GM12878 (cell line): Measurements from ENCODE around the gene RPUSD1. TPM values are rescaled to one million over a fixed set of nuclear protein-coding genes. Genes with fewer than 3 reads are reported as not detected.

Experiments used
- ATAC-seq: fragments of 200-7000 bp; cut with Tn5 transposase; 3 replicates; pipeline ENCODE4 v1.9.1; 2020; ENCODE audit warnings: mild to moderate bottlenecking, moderate library complexity
- BruUV-seq: library from RNA; stranded (reverse); fragments of 400-500 nt; replicated peaks from 2 replicates; lab custom pipeline; 2021; lab: Mats Ljungman, UMichigan
- CTCF ChIA-PET: fragments of 300-600 bp; sonication (Branson Sonifier 250); formaldehyde crosslinking; extraction: SDS; loops from one replicate; lab custom pipeline; 2021; ENCODE audit warnings: inconsistent platforms; lab: Yijun Ruan, JAX
- POLR2A ChIA-PET: fragments of 350-600 bp; formaldehyde crosslinking; extraction: SDS; loops from one replicate; lab custom pipeline; 2021; ENCODE audit warnings: inconsistent platforms; lab: Charles Lee
- RAD21 ChIA-PET: fragments of 300-600 bp; sonication (Branson Sonifier 250); formaldehyde crosslinking; loops from one replicate; lab custom pipeline; 2023; ENCODE audit warnings: antibody characterized with exemption; ENCODE audit not compliant: unreplicated experiment; lab: Charles Lee
- SMC1A ChIA-PET: fragments of 300-600 bp; sonication (Branson Sonifier 250); formaldehyde crosslinking; loops from one replicate; lab custom pipeline; 2023; ENCODE audit not compliant: unreplicated experiment, uncharacterized antibody; lab: Charles Lee
- DNase-seq: peaks from one replicate; pipeline ENCODE4 v3.0.0-alpha.2; 2011; ENCODE audit warnings: low read depth, low spot score
- FAIRE-seq: peaks from 3 replicates; lab custom pipeline; 2011; peaks lifted over from hg19 to GRCh38; lab: Jason Lieb, UNC
- H2AFZ ChIP-seq: 2 replicates; pipeline ENCODE4 v1.6.0; 2011; ENCODE audit warnings: low read depth, low read length, control low read depth; ENCODE audit not compliant: control insufficient read depth
- H3K27ac ChIP-seq: 2 replicates; pipeline ENCODE4 v1.5.1; 2011; ENCODE audit warnings: control low read depth; ENCODE audit not compliant: control insufficient read depth, insufficient read depth
- H3K27me3 ChIP-seq, 2 experiments: replicated peaks in 1 of 2; 2 replicates each; pipeline versions ENCODE4 v1.6.0 to v1.6.1; 2011; ENCODE audit warnings: low read length in 1 of 2; ENCODE audit not compliant: control insufficient read depth in 2 of 2, insufficient read depth in 2 of 2
- H3K36me3 ChIP-seq, 2 experiments: 2 replicates each; pipeline ENCODE4 v1.5.1; 2011; ENCODE audit warnings: low read length in 1 of 2; ENCODE audit not compliant: control insufficient read depth in 2 of 2, insufficient read depth in 2 of 2
- H3K4me1 ChIP-seq: 2 replicates; pipeline ENCODE4 v1.6.1; 2011; ENCODE audit warnings: mild to moderate bottlenecking, low read length, moderate library complexity, mixed read lengths; ENCODE audit not compliant: control insufficient read depth, insufficient read depth
- H3K4me2 ChIP-seq: 2 replicates; pipeline ENCODE4 v1.6.0; 2011; ENCODE audit warnings: control low read depth; ENCODE audit not compliant: control insufficient read depth, insufficient read depth
- H3K4me3 ChIP-seq: fragments of 200-600 bp; sonication (generic); 2 replicates; pipeline ENCODE4 v1.5.1; 2016
- H3K79me2 ChIP-seq: 2 replicates; pipeline ENCODE4 v1.6.0; 2011; ENCODE audit warnings: low read length; ENCODE audit not compliant: control insufficient read depth, insufficient read depth
- H3K9ac ChIP-seq: 2 replicates; pipeline ENCODE4 v1.8.0; 2011; ENCODE audit warnings: low read length, control low read depth, mixed read lengths; ENCODE audit not compliant: control insufficient read depth, insufficient read depth
- H3K9me3 ChIP-seq: replicated peaks from 3 replicates; pipeline ENCODE4 v1.5.1; 2011; ENCODE audit warnings: mild to moderate bottlenecking, low read length; ENCODE audit not compliant: control insufficient read depth, insufficient read depth
- H4K20me1 ChIP-seq: 2 replicates; pipeline ENCODE4 v1.6.0; 2011; ENCODE audit not compliant: control insufficient read depth, insufficient read depth
- CBX5 ChIP-seq: sonication (generic); IDR thresholded peaks from 2 replicates; pipeline ENCODE4 v1.6.1; 2016; ENCODE audit warnings: low read depth, moderate library complexity, mild to moderate bottlenecking, inconsistent platforms
- ELK1 ChIP-seq: IDR thresholded peaks from 2 replicates; pipeline ENCODE4 v1.6.1; 2012; ENCODE audit warnings: low read depth, low read length, improper control_type of control experiment
- JUND ChIP-seq: IDR thresholded peaks from 2 replicates; pipeline ENCODE4 v1.6.1; 2012; ENCODE audit warnings: low read depth, mild to moderate bottlenecking, low read length, improper control_type of control experiment, moderate library complexity
- KAT2A ChIP-seq: conservative IDR thresholded peaks from 2 replicates; pipeline ENCODE4 v1.6.1; 2011; ENCODE audit warnings: low read depth, low read length; ENCODE audit not compliant: control insufficient read depth
- KDM1A ChIP-seq: fragments of 200-600 bp; sonication (generic); IDR thresholded peaks from 2 replicates; pipeline ENCODE4 v1.6.1; 2016; ENCODE audit warnings: borderline replicate concordance
- MEF2A ChIP-seq: IDR thresholded peaks from 2 replicates; pipeline ENCODE4 v1.6.1; 2011; ENCODE audit warnings: low read depth, mild to moderate bottlenecking, low read length, moderate library complexity; ENCODE audit not compliant: insufficient read depth
- SMC3 ChIP-seq: IDR thresholded peaks from 2 replicates; pipeline ENCODE4 v1.6.1; 2011; ENCODE audit warnings: low read length, improper control_type of control experiment, borderline replicate concordance
- SRF ChIP-seq, 2 experiments: IDR thresholded peaks; 2 replicates each; pipeline ENCODE4 v1.6.1; 2011; ENCODE audit warnings: low read depth in 2 of 2, low read length in 2 of 2, mild to moderate bottlenecking in 1 of 2, moderate library complexity in 1 of 2
- TCF7 ChIP-seq: IDR thresholded peaks from 2 replicates; pipeline ENCODE4 v1.6.1; 2014; ENCODE audit warnings: antibody characterized with exemption, borderline replicate concordance
- USF2 ChIP-seq: IDR thresholded peaks from 2 replicates; pipeline ENCODE4 v1.6.1; 2011; ENCODE audit warnings: low read depth, low read length, improper control_type of control experiment, borderline replicate concordance
- YY1 ChIP-seq: IDR thresholded peaks from 2 replicates; pipeline ENCODE4 v1.6.1; 2011; ENCODE audit warnings: low read depth, mild to moderate bottlenecking, low read length
- ZBTB40 ChIP-seq: fragments of 450-650 bp; IDR thresholded peaks from 2 replicates; pipeline ENCODE4 v1.6.1; 2016; ENCODE audit warnings: mild to moderate bottlenecking, moderate library complexity, borderline replicate concordance
- ZNF592 ChIP-seq: fragments of 450-650 bp; IDR thresholded peaks from 2 replicates; pipeline ENCODE4 v1.6.1; 2017; ENCODE audit warnings: mild to moderate bottlenecking, moderate library complexity
- WGBS: methylation state at CpG from one replicate; pipeline ENCODE4 v1.1.6; 2016; ENCODE audit warnings: low lambda C conversion rate; ENCODE audit not compliant: insufficient replicate concordance, insufficient coverage; ENCODE audit errors: missing lambda C conversion rate; 5-methylcytosine and 5-hydroxymethylcytosine counted together
- in situ Hi-C: fragments of 300-500 bp; cut with MboI; formaldehyde crosslinking; loops from 9 replicates; pipeline ENCODE4 v1.14.3; 2018; ENCODE audit warnings: mixed read lengths
- intact Hi-C: fragments of 100-400 bp; cut with micrococcal nuclease; formaldehyde crosslinking; loops from one replicate; pipeline ENCODE4 v1.14.2; 2022; ENCODE audit not compliant: unreplicated experiment
- polyA plus RNA-seq, 11 experiments: library from polyadenylated mRNA; depleted of rRNA in 4 of 11; unstranded in 6 of 11; stranded (reverse) in 5 of 11; fragments of >200 nt; fragmentation: Nextera tagmentation in 4 of 11; fragmentation: Illumina TruSeq in 1 of 11; extraction: Ambion mirVana in 4 of 11; extraction: Trizol in 1 of 11; gene quantifications; 1 replicate in 1 of 11; 2 replicates in 10 of 11; pipeline versions ENCODE4 v1.2.1 to v1.2.3, GENCODE V29; 2011 to 2016; ENCODE audit warnings: inconsistent platforms in 2 of 11, missing spikeins in 2 of 11, low read depth in 1 of 11
- total RNA-seq, 4 experiments: library from RNA; depleted of rRNA in 3 of 4; stranded (reverse); fragments of >200 nt in 3 of 4; fragmentation: Illumina TruSeq in 1 of 4; extraction: Trizol in 1 of 4; gene quantifications; 2 replicates each; pipeline versions ENCODE4 v1.2.1 to v1.2.3, GENCODE V29; 2013 to 2021

The RPUSD1 gene
- total and polyA plus RNA-seq, 10 of the 15 experiments (the other 5 are each of a cell fraction or from before 2014, with no cell fraction given): 0.55 to 49.9 (median 21.1) TPM

GRCh38 chr16:741986-742629, 46.1 kb downstream of the RPUSD1 start:
- Histone ChIP-seq H3K27ac (no peak overlapping the region), H3K9me3 (no peaks in the 10 kb centered on the region), H3K4me3 (no peak overlapping the region), H3K4me1 (peaks cover 16% of the 10 kb centered on the region), H4K20me1 (no peaks in the 10 kb centered on the region), H3K9ac (no peak overlapping the region), H3K4me2 (no peak overlapping the region), H3K27me3 (no peaks in the 10 kb centered on the region), H3K36me3 (no peaks in the 10 kb centered on the region), H3K79me2 (peaks cover 16% of the 10 kb centered on the region), H2AFZ (no peak overlapping the region)
- BruUV-seq: no TSS peak
- no peak for DNase-seq
- POLR2A ChIA-PET: interaction anchor here (0.5 to 3.4 kb wide), 2 partner anchors 22 to 731 kb away, joined by 5 to 16 read pairs; partner anchors contain the start of gene ANTKMT
- no peak for FAIRE-seq
- intact Hi-C loops: loop anchor here (2.0 to 5.0 kb wide), 2 partner anchors 21 to 45 kb away; partner anchors contain the start of genes ANTKMT, CHTF18 and RPUSD1
- no peak for ATAC-seq
- RAD21 ChIA-PET: no interaction called here
- SMC1A ChIA-PET: no interaction called here
- in situ Hi-C loops: loop anchor here (5.0 kb wide), 1 partner anchor 45 kb away; the partner anchor contains the start of genes CHTF18 and RPUSD1
- WGBS: 87% methylated on average over 15 of the region's 15 CpGs
- CTCF ChIA-PET: interaction anchor here (0.6 to 2.3 kb wide), 2 partner anchors 29 to 978 kb away, joined by 3 to 16 read pairs; no protein-coding TSS in a partner anchor
- TF ChIP-seq CBX5 (no peak), ELK1 (no peak), ZNF592 (no peak), YY1 (no peak), MEF2A (no peak), SRF (IDR thresholded peaks at IDR 0.05; ENCODE audit: low read depth in 2 of 2, low read length in 2 of 2) (no peak), JUND (no peak), ZBTB40 (no peak), KDM1A (no peak), SMC3 (no peak), USF2 (no peak), TCF7 (no peak), KAT2A (no peak)
